ENCODE data around the gene ZIC2. TPM values are rescaled to one million over a fixed set of nuclear protein-coding genes. Genes with fewer than 3 reads are reported as not detected.

Gene ZIC2
- total and polyA plus RNA-seq, 2 of the 8 experiments (the other 6 are each of a cell fraction or from before 2014, with no cell fraction given) = 53.2 to 372 TPM

- ChIA-PET POLR2A (ENCODE audit: partially characterized antibody) (interaction anchor here (0.7 to 3.0 kb wide), 14 partner anchors 12 to 539 kb away, joined by 3 to 98 read pairs (median 4); partner anchors contain the start of gene ZIC2), CTCF (ENCODE audit: partially characterized antibody) (interaction anchor here (0.8 to 1.9 kb wide), 7 partner anchors 11 to 313 kb away, joined by 3 to 9 read pairs (median 4); no protein-coding TSS in a partner anchor)
- peaks cover 15 to 55% of the 10 kb centered on the region in 2 experiments for H3K79me2 ChIP-seq (ENCODE audit: control insufficient read depth in 1 of 2, insufficient read depth in 2 of 2, low read length in 2 of 2)
- TF ChIP-seq FOSL1 (IDR thresholded peaks at IDR 0.05; ENCODE audit: insufficient read depth, low read depth, low read length) (no peak), POU5F1 (IDR thresholded peaks at IDR 0.05; ENCODE audit: low read depth, low read length) (no peak), SP2 (IDR thresholded peaks at IDR 0.05; ENCODE audit: low read length) (no peak), BACH1 (IDR thresholded peaks at IDR 0.05; ENCODE audit: low read length) (no peak), KDM4A (IDR thresholded peaks at IDR 0.05; ENCODE audit: low read depth, low read length, severe bottlenecking) (peak; percentile 54), TCF12 (IDR thresholded peaks at IDR 0.05; ENCODE audit: low read depth, low read length) (no peak), RBBP5 (IDR thresholded peaks at IDR 0.05; ENCODE audit: borderline replicate concordance, low read depth, low read length) (no peak; the same call in 1 of the 2 replicates), SRF (IDR thresholded peaks at IDR 0.05; ENCODE audit: low read depth, low read length) (no peak), PHF8 (conservative IDR thresholded peaks at IDR 0.05; ENCODE audit: low read depth, low read length) (peak; percentile 55), E2F6 (IDR thresholded peaks at IDR 0.05) (peak; percentile 75; the same call in 1 of the 2 replicates)
Observed at GRCh38 chr13:99970651-99971575, 10.7 kb upstream of the ZIC2 start.

More at GRCh38 chr13:99970651-99971575, 10.7 kb upstream of the ZIC2 start:
- peak in 1 of 2 experiments; percentile 84 for DNase-seq (ENCODE audit: low read depth in 1 of 2, low spot score in 2 of 2)
- H3K79me1 ChIP-seq (ENCODE audit: low read depth, low read length) = peaks cover 3% of the 10 kb centered on the region; the same call in 1 of the 2 replicates
- no peak overlapping the region for H3K23ac ChIP-seq (ENCODE audit: insufficient read length)
- no peaks in the 10 kb centered on the region for H3K9me3 ChIP-seq (ENCODE audit: insufficient read depth in 2 of 2, low read depth in 1 of 2, low read length in 1 of 2)
- peaks cover 24% of the 10 kb centered on the region for H3K23me2 ChIP-seq (ENCODE audit: low read depth, low read length)
- peak overlapping the region; percentile 56 to 96 (median 76) for H3K4me3 ChIP-seq (ENCODE audit: extremely low read depth in 1 of 4, insufficient read depth in 2 of 4, low read depth in 3 of 4, low read length in 4 of 4)
- WGBS, 2 experiments (ENCODE audit: extremely low coverage in 1 of 2, insufficient coverage in 1 of 2, insufficient read length in 1 of 2, insufficient replicate concordance in 2 of 2, low coverage in 1 of 2, low lambda C conversion rate in 2 of 2, missing lambda C conversion rate in 1 of 2) = 2% methylated on average over 48 of the region's 118 CpGs; no CpG with 5 or more reads in 1 of the 2 experiments
- peak overlapping the region; percentile 50; the same call in 1 of the 2 replicates for H2BK12ac ChIP-seq (ENCODE audit: low read depth, low read length)
- H3K18ac ChIP-seq (ENCODE audit: extremely low read depth, low read length) = peak overlapping the region; percentile 98
- H4K91ac ChIP-seq (replicated peaks; ENCODE audit: insufficient read length, low read length) = peak overlapping the region; percentile 91
- no peak overlapping the region for H2BK120ac ChIP-seq (replicated peaks; ENCODE audit: low read depth, low read length)
- no peak overlapping the region for H3K14ac ChIP-seq (ENCODE audit: insufficient read length)
- H2BK20ac ChIP-seq (ENCODE audit: low read length) = no peak overlapping the region
- H4K5ac ChIP-seq (ENCODE audit: insufficient read length, low read depth, low read length) = peak overlapping the region; percentile 88
- H3K36me3 ChIP-seq (ENCODE audit: control insufficient read depth in 2 of 4, insufficient read depth in 4 of 4, low read length in 3 of 4) = peaks cover 2 to 36% (median 19%) of the 10 kb centered on the region in 4 experiments; a peak in 7 of 8 replicates
- peak overlapping the region; percentile 81 for H2BK5ac ChIP-seq (ENCODE audit: low read depth, low read length)
- H3K27ac ChIP-seq (ENCODE audit: low read depth, low read length) = peak overlapping the region; percentile 46; the same call in 1 of the 2 replicates
- peak overlapping the region; percentile 83 for H3K56ac ChIP-seq (replicated peaks; ENCODE audit: insufficient read length, low read depth, low read length)
- H3K4me2 ChIP-seq (ENCODE audit: insufficient read depth in 1 of 2, low read depth in 2 of 2, low read length in 2 of 2) = peak overlapping the region; percentile 81 to 82
- peaks cover 0 to 28% (median 19%) of the 10 kb centered on the region in 4 experiments; a peak in 6 of 7 replicates for H3K4me1 ChIP-seq (replicated peaks in 1 of 4; ENCODE audit: control insufficient read depth in 3 of 4, insufficient read depth in 4 of 4, low read length in 3 of 4)
- no peak overlapping the region for H2BK15ac ChIP-seq (ENCODE audit: low read length)
- peaks cover 13 to 16% of the 10 kb centered on the region in 2 experiments for H4K20me1 ChIP-seq (replicated peaks in 1 of 2; ENCODE audit: control insufficient read depth in 1 of 2, insufficient read depth in 2 of 2, low read length in 2 of 2)
- peak overlapping the region in 3 of 4 experiments; percentile 56 to 83 (median 61); a peak in 4 of 7 replicates for H3K9ac ChIP-seq (replicated peaks in 1 of 4; ENCODE audit: extremely low read depth in 1 of 4, low read depth in 3 of 4, low read length in 3 of 4)
- H3K27me3 ChIP-seq (replicated peaks in 1 of 4; ENCODE audit: control insufficient read depth in 3 of 4, extremely low read depth in 1 of 4, insufficient read depth in 3 of 4, low read length in 3 of 4) = peaks cover 0 to under 1% (median 0%) of the 10 kb centered on the region in 4 experiments; a peak in 1 of 7 replicates
- H2AFZ ChIP-seq (ENCODE audit: low read length) = no peak overlapping the region
- H4K8ac ChIP-seq (ENCODE audit: extremely low read depth, insufficient read depth, low read length) = peak overlapping the region; percentile 72
- no peak for FAIRE-seq
- H3K4ac ChIP-seq (replicated peaks; ENCODE audit: insufficient read length, low read depth, low read length) = peak overlapping the region; percentile 59
- no peak overlapping the region for H2AK5ac ChIP-seq (ENCODE audit: low read depth, low read length)
